Osteoblast (primary cell): ENCODE data around the gene SCAF1. TPM values are rescaled to one million over a fixed set of nuclear protein-coding genes. Genes with fewer than 3 reads are reported as not detected.

Source experiments
- DNase-seq: peaks from one replicate; pipeline ENCODE4 v3.0.0; 2011; ENCODE audit warnings: low spot score, mixed read lengths; ENCODE audit not compliant: insufficient read length; ENCODE audit errors: missing footprints
- H2AFZ ChIP-seq: 2 replicates; pipeline ENCODE4 v1.6.0; 2011; ENCODE audit warnings: mild to moderate bottlenecking, low read length
- H3K27ac ChIP-seq: 2 replicates; pipeline ENCODE4 v1.5.1; 2011; ENCODE audit warnings: mild to moderate bottlenecking, low read depth, low read length, moderate library complexity
- H3K27me3 ChIP-seq: 2 replicates; pipeline ENCODE4 v1.6.0; 2012; ENCODE audit warnings: mild to moderate bottlenecking, control low read depth, inconsistent platforms, low read length, moderate library complexity; ENCODE audit not compliant: insufficient read depth
- H3K36me3 ChIP-seq: 2 replicates; pipeline ENCODE4 v1.5.1; 2011; ENCODE audit warnings: mild to moderate bottlenecking, low read length, control low read depth, moderate library complexity; ENCODE audit not compliant: insufficient read depth
- H3K4me1 ChIP-seq: 2 replicates; pipeline ENCODE4 v1.5.1; 2011; ENCODE audit warnings: mild to moderate bottlenecking, low read length, control low read depth, moderate library complexity; ENCODE audit not compliant: insufficient read depth
- H3K4me2 ChIP-seq: 2 replicates; pipeline ENCODE4 v1.6.0; 2011; ENCODE audit warnings: mild to moderate bottlenecking, low read length; ENCODE audit not compliant: insufficient read depth
- H3K4me3 ChIP-seq: fragments of 200-600 bp; sonication (generic); 3 replicates; pipeline ENCODE4 v1.5.1; 2012; ENCODE audit warnings: mild to moderate bottlenecking, low read length, inconsistent platforms; ENCODE audit not compliant: insufficient read depth
- H3K79me2 ChIP-seq: 2 replicates; pipeline ENCODE4 v1.6.0; 2012; ENCODE audit warnings: mild to moderate bottlenecking, low read length, control low read depth, inconsistent platforms; ENCODE audit not compliant: insufficient read depth
- H3K9me3 ChIP-seq: 2 replicates; pipeline ENCODE4 v1.5.1; 2011; ENCODE audit warnings: low read depth, low read length, control low read depth
- H4K20me1 ChIP-seq: 2 replicates; pipeline ENCODE4 v1.6.0; 2012; ENCODE audit warnings: mild to moderate bottlenecking, low read length, control low read depth; ENCODE audit not compliant: insufficient read depth
- CTCF ChIP-seq: IDR thresholded peaks from 2 replicates; pipeline ENCODE4 v1.5.1; 2011; ENCODE audit warnings: mild to moderate bottlenecking, low read depth, low read length, moderate library complexity; ENCODE audit errors: extremely low read depth
- small RNA-seq: library from RNA; depleted of rRNA; stranded (forward); fragments of <200 nt; gene quantifications from one replicate; pipeline ENCODE3, GENCODE V24; 2012
- total RNA-seq: library from RNA; depleted of rRNA; stranded (reverse); fragments of >200 nt; gene quantifications from 2 replicates; pipeline ENCODE4 v1.2.3, GENCODE V29; 2012

SCAF1 gene
- total RNA-seq, 1 donor = 14.8 TPM

GRCh38 chr19:49705919-49706318 lies 63.9 kb downstream of the SCAF1 start:
- H3K36me3 ChIP-seq = no peaks in the 10 kb centered on the region
- H3K4me3 ChIP-seq = no peak overlapping the region
- no peaks in the 10 kb centered on the region for H3K27me3 ChIP-seq
- no peak overlapping the region for H3K4me2 ChIP-seq
- H3K9me3 ChIP-seq = no peaks in the 10 kb centered on the region
- H3K79me2 ChIP-seq = no peaks in the 10 kb centered on the region
- H3K4me1 ChIP-seq = peaks cover 3% of the 10 kb centered on the region
- H3K27ac ChIP-seq = no peak overlapping the region
- H4K20me1 ChIP-seq = no peaks in the 10 kb centered on the region
- peak; percentile 11 for DNase-seq
- TF ChIP-seq CTCF = no peak
- no peak overlapping the region for H2AFZ ChIP-seq

Small RNAs within 50 kb of the gene (small RNA-seq; reads per million reads assigned to genes)
- not detected for gene MIR5088

Other genes with a start within 250 kb of the SCAF1 start
- gene PTH2, start 218.8 kb upstream of the SCAF1 start, total RNA-seq = not detected in 2 replicates
- not detected in 2 replicates for gene GFY, start 216.8 kb upstream of the SCAF1 start, total RNA-seq
- under 0.01 TPM in 2 replicates for gene SLC17A7, start 200.7 kb upstream of the SCAF1 start, total RNA-seq
- 79.3 and 80.7 TPM in 2 replicates for gene PIH1D1, start 190.4 kb upstream of the SCAF1 start, total RNA-seq
- 26.4 and 32.7 TPM in 2 replicates for gene ALDH16A1, start 189.0 kb upstream of the SCAF1 start, total RNA-seq
- 4.3 and 6.5 TPM in 2 replicates for gene FLT3LG, start 168.0 kb upstream of the SCAF1 start, total RNA-seq
- gene RPL13A, start 154.6 kb upstream of the SCAF1 start, total RNA-seq = 2,082 and 2,185 TPM in 2 replicates
- 2,306 and 3,079 TPM in 2 replicates for gene RPS11, start 145.8 kb upstream of the SCAF1 start, total RNA-seq
- 67.5 and 75.6 TPM in 2 replicates for gene FCGRT, start 129.5 kb upstream of the SCAF1 start, total RNA-seq
- gene RCN3, start 114.2 kb upstream of the SCAF1 start, total RNA-seq = 346 and 377 TPM in 2 replicates
- 57.5 and 68.0 TPM in 2 replicates for gene NOSIP, start 61.7 kb upstream of the SCAF1 start, total RNA-seq
- under 0.01 and 0.29 TPM in 2 replicates for gene PRRG2, start 60.9 kb upstream of the SCAF1 start, total RNA-seq
- gene PRR12, start 51.0 kb upstream of the SCAF1 start, total RNA-seq = 2.2 and 2.9 TPM in 2 replicates
- 23.9 and 31.8 TPM in 2 replicates for gene RRAS, start 2.1 kb upstream of the SCAF1 start, total RNA-seq
- gene IRF3, start 23.6 kb downstream of the SCAF1 start, total RNA-seq = 48.5 and 54.2 TPM in 2 replicates
- 4.4 and 5.1 TPM in 2 replicates for gene BCL2L12, start 23.7 kb downstream of the SCAF1 start, total RNA-seq
- 199 and 208 TPM in 2 replicates for gene PRMT1, start 35.1 kb downstream of the SCAF1 start, total RNA-seq
- gene ADM5, start 47.4 kb downstream of the SCAF1 start, total RNA-seq = under 0.01 and 0.29 TPM in 2 replicates
- gene CPT1C, start 48.9 kb downstream of the SCAF1 start, total RNA-seq = 10.9 and 17.0 TPM in 2 replicates
- gene TSKS, start 121.1 kb downstream of the SCAF1 start, total RNA-seq = not detected in 2 replicates
- gene AP2A1, start 124.8 kb downstream of the SCAF1 start, total RNA-seq = 93.1 and 98.1 TPM in 2 replicates
- gene FUZ, start 171.1 kb downstream of the SCAF1 start, total RNA-seq = 18.6 and 29.7 TPM in 2 replicates
- gene MED25, start 176.1 kb downstream of the SCAF1 start, total RNA-seq = 19.5 and 20.9 TPM in 2 replicates
- 39.4 and 43.3 TPM in 2 replicates for gene PTOV1, start 208.9 kb downstream of the SCAF1 start, total RNA-seq
- gene PNKP, start 225.4 kb downstream of the SCAF1 start, total RNA-seq = 42.1 and 43.8 TPM in 2 replicates
- gene AKT1S1, start 235.1 kb downstream of the SCAF1 start, total RNA-seq = 13.3 and 13.4 TPM in 2 replicates
- gene TBC1D17, start 235.5 kb downstream of the SCAF1 start, total RNA-seq = 21.4 and 26.5 TPM in 2 replicates